Left forelimb (tissue), 1 donor: ENCODE measurements around the gene GLI3.

ENCODE experiments used
- DNase-seq: peaks from one replicate; pipeline ENCODE4 v3.0.0-alpha.2; 2018; ENCODE audit warnings: low spot score

GLI3 gene

DNA sequence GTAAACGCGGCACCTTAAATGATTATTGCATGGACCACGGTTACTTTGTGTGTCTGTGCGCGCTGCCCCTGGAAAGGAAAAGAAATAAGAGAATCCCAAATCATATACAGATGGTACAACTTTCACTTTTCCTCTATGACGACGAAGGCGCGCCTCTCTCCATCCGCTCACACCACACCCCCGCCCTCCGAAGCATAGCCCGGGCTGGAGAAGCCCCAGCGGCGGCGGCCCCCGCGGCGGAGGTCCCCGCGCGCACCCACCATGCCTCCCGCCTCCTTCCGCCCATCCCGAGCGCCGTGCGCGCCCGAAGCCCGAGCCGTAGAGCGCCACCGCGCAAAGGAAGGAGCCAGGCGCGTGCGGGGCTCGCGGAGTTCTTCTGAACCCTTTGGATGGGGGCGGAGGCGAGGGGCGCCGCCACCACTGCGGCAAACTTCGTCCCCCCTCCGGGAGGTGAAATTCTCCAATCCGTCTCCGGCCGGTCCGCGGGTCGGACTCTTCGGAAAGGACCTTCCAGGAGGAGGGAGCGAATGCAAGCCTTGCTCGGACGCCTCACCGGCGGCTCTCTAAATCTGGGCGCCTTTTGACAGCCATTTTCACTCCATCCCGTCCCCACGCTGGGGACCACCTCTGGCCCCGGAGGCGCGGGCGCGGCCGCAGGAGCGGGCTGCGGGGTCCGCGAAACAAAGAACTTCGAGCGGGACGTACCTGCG is 588 bp downstream of the GLI3 start:
- peak; percentile 86 for DNase-seq

DNA sequence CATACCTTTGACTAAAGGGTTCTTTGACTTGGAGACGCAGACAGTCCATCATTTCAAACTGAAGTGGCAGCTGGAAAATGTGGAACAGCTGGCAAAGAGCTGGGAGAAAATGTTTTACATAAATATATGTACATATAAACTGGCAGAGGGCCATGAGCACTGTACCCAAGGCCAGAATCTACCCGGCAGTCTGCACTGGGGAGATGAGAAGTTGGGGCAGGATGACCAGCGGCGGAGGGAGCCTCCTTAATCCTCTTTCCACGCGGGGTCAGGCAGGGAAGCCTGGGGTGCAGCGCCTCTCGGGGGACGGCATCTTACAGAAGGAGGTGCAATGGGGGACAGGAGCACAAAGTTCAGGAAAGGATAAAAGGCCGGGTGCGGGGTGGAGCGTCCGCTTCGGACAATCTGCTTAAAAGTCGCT is 1.3 kb downstream of the GLI3 start:
- no peak for DNase-seq

DNA sequence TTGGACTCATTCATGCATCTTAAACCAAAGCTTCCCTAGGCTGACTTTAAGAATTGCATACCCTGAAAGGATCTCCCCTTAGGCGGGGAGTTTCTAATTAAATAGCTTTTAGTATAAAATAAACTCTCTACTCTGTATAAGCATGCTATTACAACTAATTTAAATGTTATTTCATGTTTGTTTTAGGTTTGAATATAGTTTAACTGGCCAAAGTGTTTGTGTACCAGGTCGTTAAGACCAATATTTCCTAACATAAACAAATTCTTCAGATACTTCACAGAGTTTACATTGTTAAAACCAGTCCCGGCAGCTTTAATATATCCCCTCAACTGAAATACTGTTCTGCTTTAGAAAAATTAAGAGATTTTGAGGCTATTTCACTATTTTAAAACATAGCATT is 2.3 kb downstream of the GLI3 start:
- no peak for DNase-seq

DNA sequence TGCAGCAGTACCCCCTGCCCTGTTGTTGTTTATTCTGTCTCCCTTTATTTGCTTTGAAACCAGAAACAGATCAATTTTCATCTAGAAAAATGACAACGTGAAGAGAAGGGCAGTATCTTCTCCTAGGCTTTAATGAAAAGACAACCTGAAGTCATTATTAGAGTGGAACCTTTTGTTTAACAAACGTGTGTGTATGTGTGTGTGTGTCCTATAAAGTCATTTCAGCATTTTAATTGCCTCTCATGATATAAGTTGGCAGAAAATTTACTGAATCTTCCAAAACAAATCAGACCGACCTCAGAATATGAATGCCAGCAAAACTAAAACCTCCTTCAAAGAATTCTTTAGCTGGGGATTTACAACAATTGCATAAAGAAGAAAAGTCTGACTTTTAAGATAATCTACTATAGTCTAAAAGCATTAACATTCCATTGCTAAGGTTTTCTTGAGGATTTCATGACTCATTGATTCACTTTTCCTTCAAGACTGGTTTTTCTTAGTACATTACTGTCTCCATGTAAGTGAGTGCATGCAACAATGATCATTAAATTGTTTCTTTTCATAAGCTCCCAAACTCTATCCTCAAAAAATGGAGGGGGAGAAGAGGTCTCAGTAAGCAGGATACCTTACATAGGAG is 3.2 kb downstream of the GLI3 start:
- DNase-seq: no peak

DNA sequence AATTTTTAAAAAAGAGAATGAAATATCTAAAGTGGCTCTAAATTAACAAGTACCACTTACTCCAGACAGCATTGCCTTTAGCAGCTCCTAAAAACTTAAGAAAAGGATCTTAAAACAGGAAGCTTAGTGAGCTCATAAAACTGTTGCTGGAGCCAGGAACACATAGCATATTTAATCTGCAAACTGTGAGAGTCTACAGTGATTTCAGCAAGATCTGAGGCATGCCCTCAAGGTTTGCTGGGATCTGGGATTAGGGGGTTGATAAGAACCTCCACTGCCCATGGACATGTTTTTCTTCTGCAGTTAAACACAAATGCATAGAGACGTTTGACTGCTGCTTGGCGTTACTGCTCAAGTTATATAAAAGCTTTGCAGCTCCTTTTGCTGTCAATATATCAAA is 3.8 kb downstream of the GLI3 start:
- no peak for DNase-seq

DNA sequence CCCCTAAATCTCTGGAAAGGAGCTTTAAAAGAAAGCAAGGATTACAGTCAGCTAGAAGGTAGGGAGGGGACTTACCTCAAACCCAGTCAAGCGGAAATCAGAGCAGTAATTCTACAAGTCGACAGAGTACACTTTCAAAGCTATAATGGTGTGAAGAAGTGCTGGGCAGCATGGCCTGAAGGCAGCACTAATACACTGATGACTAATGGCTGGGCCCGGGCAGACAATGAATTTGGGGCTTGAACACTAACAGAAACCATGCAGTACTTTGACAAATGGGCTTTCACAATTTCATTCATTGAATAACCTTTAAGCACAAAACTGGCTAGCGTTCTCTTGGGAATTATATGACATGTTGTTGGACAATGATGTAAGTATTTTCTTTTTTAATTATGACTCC is 4.7 kb downstream of the GLI3 start:
- DNase-seq: no peak

DNA sequence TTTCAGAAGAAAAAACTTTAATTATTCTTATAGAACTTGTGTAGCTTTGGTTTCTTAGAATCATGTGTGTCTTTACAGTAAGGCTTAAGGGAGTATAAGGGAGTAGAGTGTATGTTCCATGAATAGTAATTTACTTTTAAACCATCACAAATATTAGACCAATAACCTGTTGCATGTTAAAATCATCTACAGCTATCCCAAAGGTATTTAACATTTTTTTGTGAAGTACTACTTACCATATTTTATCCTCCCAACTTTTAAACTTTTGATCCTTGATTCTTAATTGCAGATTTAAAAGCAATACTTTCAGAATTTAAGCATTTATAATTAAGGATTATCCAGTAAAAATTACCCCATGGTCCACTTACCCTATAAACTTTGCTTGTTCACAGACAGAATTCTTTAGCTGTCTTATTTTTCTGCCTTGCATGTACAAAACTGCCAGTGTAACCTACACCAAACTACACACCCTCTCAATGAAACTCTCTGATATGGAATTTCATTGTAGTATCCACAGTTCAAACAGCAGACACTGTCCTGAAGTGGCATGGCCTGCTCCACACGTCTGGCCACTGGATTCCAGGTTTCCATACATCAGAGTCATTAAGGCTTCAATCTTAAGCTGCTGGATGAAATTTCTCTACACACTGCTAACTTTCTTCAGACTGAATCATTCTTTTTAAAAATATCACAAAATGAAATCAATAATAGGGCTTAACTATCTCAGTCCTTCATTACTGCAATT is 5.8 kb downstream of the GLI3 start:
- no peak for DNase-seq

DNA sequence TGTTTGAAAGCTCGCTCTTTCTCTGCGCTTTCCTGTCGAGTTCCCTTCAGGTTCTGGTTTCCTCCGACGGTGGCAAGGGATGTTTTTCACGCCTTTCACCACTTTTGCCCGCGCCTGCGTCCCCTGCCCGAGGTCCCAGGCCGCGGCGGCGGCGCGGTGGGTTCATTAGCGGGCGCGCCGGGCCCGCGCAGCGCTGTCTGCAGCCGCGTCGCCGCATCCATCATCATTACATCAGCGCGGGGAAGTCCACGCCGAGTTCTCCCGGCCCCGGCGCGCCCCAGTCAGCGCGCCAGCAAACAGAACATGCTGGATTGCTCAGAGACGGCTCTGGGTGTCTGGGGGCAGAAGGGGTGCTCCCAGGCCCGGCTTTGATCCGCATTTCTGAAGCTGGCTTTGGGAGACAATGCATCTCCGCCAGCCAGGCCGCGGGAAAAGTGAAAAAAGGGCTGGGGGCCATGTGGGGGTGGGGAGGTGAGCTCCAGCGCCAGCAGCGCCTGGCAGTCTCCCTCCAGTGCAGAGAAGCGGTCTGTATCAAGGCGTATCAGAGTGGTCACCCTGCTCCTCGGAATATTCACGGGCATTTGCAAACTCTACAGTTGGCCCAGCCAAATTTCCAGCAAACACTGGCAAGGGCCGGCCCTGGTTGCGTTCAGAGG is 8.9 kb downstream of the GLI3 start:
- no peak for DNase-seq

DNA sequence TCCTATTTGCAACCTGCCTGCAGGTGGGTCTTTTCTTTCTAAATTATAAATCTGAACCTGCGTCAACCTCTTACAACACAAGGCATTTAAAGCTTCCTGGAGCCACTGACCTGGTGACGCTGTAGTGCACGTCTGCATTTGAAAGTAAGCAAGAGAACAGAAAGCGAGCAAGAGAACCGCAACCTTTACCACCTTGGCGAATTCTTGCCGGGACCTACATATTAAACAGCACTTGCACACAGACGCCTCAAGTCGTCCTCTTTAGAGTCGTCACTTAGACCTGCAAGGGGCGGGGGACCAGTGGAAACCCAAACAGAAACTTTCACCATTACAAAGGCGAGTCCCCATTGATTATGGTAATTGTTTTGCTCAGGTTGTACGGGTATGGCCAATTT is 9.5 kb downstream of the GLI3 start:
- no peak for DNase-seq

DNA sequence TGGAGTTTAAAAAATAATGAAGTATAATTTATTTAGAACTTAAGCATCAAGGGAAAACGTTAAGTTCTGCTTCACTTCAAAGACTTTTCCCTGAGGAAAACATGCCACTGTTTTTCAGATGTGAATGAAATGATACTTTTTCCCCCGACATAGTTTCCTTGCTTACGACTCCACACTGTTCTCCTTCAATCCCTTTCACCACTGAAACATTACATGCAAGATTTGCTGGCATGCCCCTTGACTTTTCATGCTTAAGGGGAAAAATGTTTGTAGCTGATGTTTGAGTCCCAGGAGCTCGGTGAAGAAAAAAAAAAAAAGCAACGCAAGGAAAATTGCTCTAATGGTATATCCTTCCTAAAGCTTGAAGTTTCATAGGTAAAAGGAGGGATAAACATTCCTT is 10.0 kb downstream of the GLI3 start:
- DNase-seq: no peak

DNA sequence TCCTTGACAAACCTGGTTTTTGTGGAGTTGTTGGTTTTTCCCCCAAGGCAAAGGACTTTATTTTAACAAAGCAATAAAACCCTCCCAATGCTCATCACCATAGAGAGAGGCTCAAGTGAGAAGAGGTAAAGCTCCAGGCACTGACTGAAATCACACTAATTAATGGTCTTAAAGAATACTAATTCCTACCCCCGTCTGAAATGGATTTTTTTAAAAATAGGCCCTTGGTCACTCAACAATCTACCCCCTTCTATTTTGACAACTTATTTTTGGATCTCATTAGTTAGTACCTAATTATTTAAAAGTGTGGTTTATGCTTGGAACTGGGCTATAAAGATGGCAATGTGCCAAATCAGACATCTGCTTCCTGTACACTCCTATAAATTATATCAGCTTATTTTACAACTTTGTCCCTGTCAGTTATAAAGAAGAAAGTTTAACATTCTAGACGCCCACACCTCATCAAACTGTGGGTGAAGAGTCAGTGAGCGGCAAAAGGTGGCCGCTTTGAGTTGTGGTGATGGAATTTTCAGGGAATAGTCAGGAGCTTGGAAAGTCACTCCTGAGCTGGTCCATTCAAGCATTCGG is 10.6 kb downstream of the GLI3 start:
- DNase-seq: no peak

DNA sequence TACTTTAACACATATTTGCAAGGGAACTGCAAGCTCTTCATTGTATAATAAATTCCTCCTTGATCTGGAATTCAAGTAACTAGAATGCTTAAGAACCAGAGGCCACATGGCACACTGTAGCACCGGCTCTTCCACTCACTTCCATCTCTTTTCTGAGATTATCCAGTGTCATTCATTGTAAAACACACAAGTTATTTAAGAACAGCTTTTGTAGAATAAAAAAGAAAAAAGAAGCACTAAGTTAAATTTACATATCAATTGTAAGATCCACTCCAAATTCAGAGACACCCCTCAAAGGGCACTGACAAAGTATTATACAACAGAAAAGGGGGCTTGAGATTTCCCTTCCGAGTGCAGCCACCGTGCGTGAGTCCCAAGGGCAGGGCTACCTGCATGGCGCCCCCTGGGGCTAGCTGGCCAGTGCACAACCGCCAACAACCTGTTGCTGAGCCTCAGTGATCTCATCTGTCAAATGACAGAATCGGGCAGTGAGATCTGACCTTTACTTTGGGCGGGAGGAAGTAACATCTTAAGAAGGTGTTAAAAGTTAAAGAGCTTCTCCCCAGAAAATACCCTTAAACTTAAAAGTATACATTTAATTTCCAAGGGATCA is 12.5 kb downstream of the GLI3 start:
- no peak for DNase-seq

DNA sequence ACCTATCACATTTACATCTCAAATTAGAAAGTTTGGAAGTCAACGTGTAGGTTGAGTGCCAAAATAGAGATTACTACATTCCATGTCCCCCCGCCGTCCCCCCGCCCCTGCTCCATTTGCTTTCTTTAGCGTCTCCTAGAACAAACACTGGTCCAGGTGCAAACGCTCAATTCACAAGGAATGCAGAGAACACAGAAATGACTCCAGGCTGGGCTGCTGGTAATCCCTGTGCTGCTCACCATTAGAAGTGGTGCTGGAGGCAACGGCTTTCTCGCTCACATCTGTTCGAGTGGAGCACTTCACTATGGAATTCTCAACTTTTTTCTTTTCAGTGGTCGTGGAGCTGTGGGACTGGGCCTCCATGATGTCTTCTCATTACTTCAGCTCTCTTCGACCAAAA is 14.1 kb downstream of the GLI3 start:
- DNase-seq: no peak

DNA sequence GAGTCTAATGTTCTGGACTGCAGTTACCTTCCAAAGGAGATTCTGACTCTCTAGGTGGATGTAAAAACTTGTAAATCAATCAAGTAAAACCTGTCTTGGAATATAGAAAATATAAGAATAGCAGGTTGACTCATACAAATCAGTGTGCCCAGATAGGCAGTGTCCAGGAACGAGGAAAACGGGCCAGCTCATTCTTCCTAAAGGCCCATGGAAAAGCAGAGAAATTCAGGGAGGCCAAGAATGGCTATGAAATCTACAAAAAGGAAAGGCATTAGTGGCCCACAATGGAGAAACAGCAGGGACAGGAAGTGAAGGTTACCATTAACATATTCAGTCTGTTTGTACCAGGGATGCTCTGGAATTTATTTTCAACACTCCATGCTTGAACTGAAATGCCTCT is 14.9 kb downstream of the GLI3 start:
- DNase-seq: no peak

DNA sequence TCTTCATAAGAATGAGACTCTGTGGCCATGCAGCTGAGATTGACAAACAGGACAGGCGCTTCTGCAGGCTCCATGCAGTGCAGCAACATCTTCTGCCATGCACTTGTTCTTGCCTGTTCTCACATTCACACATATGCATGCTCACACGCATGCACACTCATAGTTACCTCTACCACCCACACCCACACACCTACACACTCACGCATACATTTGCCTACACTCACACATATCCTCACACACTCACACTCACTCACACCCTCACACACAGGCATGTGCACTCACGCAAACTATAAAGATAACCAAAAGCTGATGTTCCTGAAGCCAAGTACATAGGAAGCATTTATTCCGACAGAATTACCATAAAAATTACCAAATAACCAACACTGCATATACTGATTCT is 15.7 kb downstream of the GLI3 start:
- no peak for DNase-seq

DNA sequence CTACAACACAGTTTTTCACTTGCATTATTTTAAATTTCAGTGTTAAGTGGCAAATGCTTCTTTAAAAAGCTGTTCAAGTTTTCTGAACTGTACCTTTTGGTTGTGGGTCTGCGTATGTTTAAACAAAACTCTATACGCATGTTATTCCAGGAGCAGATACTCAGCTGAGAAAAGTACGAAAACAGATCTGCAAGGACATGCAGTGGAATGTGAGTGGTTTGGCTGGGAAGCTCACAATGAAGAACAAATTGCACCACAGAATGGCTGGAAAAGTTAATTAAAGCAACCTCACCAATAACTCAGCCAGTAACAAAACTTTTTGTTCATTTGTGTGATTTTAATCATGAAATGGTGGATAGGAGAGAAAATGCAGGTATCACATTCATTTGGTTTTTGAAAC is 17.6 kb downstream of the GLI3 start:
- no peak for DNase-seq

DNA sequence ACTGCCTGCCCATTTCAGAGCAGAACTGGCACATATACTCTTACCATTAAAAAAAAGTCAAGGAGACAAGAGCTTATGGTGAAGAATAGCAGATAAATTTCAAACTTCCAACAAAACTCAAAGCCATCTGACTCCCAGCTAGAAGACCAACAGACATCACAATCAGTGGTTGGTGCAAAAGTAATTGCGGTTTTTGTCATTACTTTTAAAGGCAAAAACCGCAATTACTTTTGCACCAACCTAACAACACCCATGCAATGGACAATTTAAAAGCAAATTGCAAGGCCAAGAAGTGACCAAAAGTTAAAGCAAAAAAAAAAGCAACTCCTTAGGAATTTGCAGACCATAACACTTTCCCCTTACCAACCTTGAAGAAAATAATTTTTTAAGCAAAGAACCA is 18.8 kb downstream of the GLI3 start:
- DNase-seq: no peak

DNA sequence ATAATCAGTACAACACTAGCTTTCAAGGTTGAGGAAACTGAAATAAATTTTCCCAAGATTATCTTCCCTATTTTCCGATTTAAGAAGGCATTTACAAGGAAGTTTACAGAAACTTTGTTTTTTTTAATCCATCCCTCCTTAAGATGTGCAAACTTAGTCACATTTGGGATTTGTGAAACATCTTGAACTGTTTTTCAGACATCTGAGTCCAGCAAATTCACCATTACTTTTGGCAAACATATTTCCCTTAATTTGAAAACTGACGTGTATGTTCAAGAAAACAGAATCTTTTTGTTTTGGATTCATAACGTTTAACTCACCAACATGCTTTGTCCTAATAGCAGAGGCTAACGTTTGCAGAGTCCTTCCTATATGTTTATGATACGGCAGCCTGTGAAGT is 19.5 kb downstream of the GLI3 start:
- no peak for DNase-seq

DNA sequence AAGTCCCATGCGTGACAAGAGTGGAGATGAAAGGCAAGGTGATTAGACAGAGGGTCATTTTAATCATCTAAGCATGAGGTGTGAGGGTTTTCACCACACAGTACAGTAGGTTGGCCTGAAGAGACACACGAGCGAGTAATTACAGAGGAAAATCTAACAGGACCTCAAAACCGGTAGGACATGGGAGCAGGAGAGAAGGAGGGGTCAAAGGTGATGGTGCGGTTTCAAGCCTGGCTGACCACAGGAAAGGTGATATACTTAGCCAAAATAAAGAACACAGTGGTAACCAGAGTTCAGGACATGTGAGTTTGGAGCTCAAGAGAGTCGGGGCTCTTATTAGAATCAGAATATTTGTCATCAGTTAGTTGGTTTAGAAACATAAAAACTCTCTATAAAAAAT is 20.0 kb downstream of the GLI3 start:
- DNase-seq: no peak

DNA sequence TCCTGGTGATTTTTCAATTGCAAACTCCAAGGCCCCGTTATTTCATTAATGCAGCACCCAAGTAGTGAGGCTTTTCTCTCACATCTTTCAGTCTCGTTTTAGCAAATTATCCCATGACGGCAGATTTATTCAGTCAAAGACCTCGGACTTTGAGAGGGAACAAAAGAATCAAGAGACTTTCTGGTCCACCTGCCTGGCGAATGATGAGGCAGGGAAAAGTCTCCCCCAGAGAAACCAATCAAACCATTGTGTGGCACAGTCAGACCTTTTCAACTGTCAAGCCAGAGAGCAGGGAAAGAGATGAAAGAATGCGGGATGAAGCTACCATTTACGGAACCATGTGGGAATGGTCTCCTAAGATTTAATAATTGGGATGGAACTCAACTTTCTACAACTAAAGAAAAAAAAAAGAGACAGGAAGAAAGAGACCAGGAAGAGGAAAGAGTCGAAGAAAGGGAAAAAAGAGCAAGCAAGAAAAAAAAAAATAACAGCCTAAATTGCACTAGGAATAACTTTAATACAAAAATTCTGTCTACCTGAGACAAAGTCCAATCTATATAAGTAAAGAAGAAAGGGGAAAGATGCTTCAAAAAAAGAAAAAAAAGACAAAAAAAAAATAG is 22.8 kb downstream of the GLI3 start:
- no peak for DNase-seq

DNA sequence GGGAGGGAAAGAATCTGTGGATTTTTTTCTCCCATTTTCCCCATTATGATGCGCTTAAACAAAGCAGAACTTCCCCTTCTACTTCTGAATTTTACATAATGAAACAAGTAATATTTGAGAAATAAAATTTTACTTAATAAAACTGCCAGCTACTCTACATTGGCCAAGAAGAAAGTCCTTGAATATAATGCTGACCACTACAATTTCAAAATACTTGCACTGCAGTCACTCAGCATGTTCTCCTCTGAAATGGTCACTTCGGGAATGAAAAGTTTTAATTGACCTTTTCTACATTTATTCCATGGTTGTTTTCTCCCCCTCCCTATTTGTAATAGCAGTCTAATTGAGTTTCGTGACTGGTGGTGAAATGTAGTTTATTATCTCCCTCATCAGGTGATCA is 23.9 kb downstream of the GLI3 start:
- DNase-seq: no peak
